Common myeloid progenitor, CD34-positive (primary cell): ENCODE data around the gene NRBP1.

Experiments
- CTCF ChIA-PET: fragments of 350-600 bp; sonication (Branson Sonifier 250); formaldehyde crosslinking; loops from one replicate; lab custom pipeline; 2021; ENCODE audit warnings: antibody characterized with exemption; lab: Charles Lee
- POLR2A ChIA-PET: fragments of 350-600 bp; sonication (Branson Sonifier 250); formaldehyde crosslinking; loops from one replicate; lab custom pipeline; 2021; ENCODE audit warnings: antibody characterized with exemption; lab: Charles Lee
- DNase-seq, 3 donors: peaks; one replicate each; pipeline versions ENCODE4 v3.0.0 to v3.0.0-alpha.2; 2013
- H3K27ac ChIP-seq, 2 experiments: 1 replicate in 1 of 2; 2 replicates in 1 of 2; pipeline ENCODE4 v1.7.0; 2013; ENCODE audit warnings: inconsistent platforms in 2 of 2, low read length in 2 of 2, mild to moderate bottlenecking in 2 of 2, low read depth in 1 of 2, moderate library complexity in 1 of 2; ENCODE audit not compliant: severe bottlenecking in 2 of 2, insufficient read depth in 1 of 2, poor library complexity in 1 of 2
- H3K27me3 ChIP-seq, 5 experiments: replicated peaks in 2 of 5; 1 replicate in 3 of 5; 2 replicates in 2 of 5; pipeline versions ENCODE4 v1.6.1 to v1.7.0; 2013; ENCODE audit warnings: low read length in 4 of 5, mild to moderate bottlenecking in 2 of 5, moderate library complexity in 2 of 5, inconsistent platforms in 1 of 5; ENCODE audit not compliant: insufficient read depth in 5 of 5, control insufficient read depth in 4 of 5
- H3K36me3 ChIP-seq, 4 experiments: 1 replicate in 2 of 4; 2 replicates in 2 of 4; pipeline versions ENCODE4 v1.6.1 to v1.7.0; 2013; ENCODE audit warnings: low read length in 3 of 4, control low read depth in 1 of 4, mild to moderate bottlenecking in 1 of 4; ENCODE audit not compliant: control insufficient read depth in 4 of 4, insufficient read depth in 4 of 4
- H3K4me1 ChIP-seq, 4 experiments: 1 replicate in 3 of 4; 2 replicates in 1 of 4; pipeline versions ENCODE4 v1.6.1 to v1.7.1; 2013; ENCODE audit warnings: low read length in 3 of 4, mild to moderate bottlenecking in 3 of 4, control low read depth in 1 of 4, inconsistent platforms in 1 of 4, moderate library complexity in 1 of 4; ENCODE audit not compliant: control insufficient read depth in 4 of 4, insufficient read depth in 4 of 4; ENCODE audit errors: control extremely low read depth in 1 of 4
- H3K4me3 ChIP-seq, 7 experiments: 1 replicate in 4 of 7; 2 replicates in 3 of 7; pipeline versions ENCODE4 v1.5.1 to v1.7.0; 2013; ENCODE audit warnings: mild to moderate bottlenecking in 7 of 7, low read length in 6 of 7, moderate library complexity in 6 of 7, inconsistent platforms in 2 of 7, low read depth in 2 of 7, control low read depth in 1 of 7; ENCODE audit not compliant: insufficient read depth in 4 of 7, control insufficient read depth in 1 of 7; ENCODE audit errors: extremely low read depth in 1 of 7
- H3K9me3 ChIP-seq, 5 experiments: 1 replicate in 4 of 5; 2 replicates in 1 of 5; pipeline versions ENCODE4 v1.6.1 to v1.7.1; 2013; ENCODE audit warnings: low read length in 4 of 5, mild to moderate bottlenecking in 2 of 5, inconsistent platforms in 1 of 5, low read depth in 1 of 5, moderate library complexity in 1 of 5; ENCODE audit not compliant: control insufficient read depth in 4 of 5, insufficient read depth in 2 of 5; ENCODE audit errors: control extremely low read depth in 1 of 5
- WGBS: methylation state at CpG from one replicate; pipeline ENCODE4 v1.1.5; 2013; ENCODE audit not compliant: insufficient coverage; 5-methylcytosine and 5-hydroxymethylcytosine counted together

NRBP1 gene

DNA sequence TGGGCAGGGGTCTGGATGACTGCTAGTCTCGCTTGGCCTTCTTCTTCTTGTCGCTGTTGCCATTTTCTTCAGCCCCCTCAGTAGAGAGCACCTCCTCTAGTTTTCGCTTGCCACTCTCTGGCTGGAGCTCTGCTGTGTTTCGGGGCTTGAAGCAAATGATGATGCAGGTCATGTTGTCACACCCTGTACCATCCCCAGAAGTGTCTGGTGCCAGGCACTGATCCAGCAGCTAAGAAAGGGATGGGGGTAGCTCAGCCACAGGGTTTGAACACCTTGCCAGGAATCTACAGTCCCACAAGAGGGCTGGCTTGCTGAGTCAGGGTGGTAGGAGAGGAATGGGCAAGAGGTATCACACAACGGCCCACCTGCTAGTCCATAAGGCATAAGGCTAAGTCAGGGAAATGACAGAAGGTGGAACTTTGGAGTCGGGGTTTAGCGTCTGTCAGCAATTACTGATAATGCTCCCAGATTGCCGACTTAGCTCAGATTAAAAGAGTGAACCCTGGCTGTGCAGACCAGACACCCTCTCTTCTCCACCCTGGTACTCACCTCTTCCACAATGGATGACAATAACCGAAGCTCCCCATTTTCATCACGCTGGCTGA, 46.8 kb upstream of the NRBP1 start:
- Histone ChIP-seq H3K36me3 (peaks cover 12 to 79% (median 44%) of the 10 kb centered on the region in 4 experiments), H3K27me3 (no peaks in the 10 kb centered on the region), H3K4me3 (no peak overlapping the region), H3K27ac (peak overlapping the region; percentile 81 to 92), H3K4me1 (peaks cover 12 to 27% (median 18%) of the 10 kb centered on the region in 4 experiments), H3K9me3 (no peaks in the 10 kb centered on the region)
- CTCF ChIA-PET, result interaction anchor here (2.0 kb wide), 1 partner anchor 46 kb away, joined by 6 read pairs; the partner anchor contains the start of gene NRBP1
- 98% methylated on average over 8 of the region's 10 CpGs for WGBS
- POLR2A ChIA-PET, result no interaction called here
- no peak for DNase-seq

DNA sequence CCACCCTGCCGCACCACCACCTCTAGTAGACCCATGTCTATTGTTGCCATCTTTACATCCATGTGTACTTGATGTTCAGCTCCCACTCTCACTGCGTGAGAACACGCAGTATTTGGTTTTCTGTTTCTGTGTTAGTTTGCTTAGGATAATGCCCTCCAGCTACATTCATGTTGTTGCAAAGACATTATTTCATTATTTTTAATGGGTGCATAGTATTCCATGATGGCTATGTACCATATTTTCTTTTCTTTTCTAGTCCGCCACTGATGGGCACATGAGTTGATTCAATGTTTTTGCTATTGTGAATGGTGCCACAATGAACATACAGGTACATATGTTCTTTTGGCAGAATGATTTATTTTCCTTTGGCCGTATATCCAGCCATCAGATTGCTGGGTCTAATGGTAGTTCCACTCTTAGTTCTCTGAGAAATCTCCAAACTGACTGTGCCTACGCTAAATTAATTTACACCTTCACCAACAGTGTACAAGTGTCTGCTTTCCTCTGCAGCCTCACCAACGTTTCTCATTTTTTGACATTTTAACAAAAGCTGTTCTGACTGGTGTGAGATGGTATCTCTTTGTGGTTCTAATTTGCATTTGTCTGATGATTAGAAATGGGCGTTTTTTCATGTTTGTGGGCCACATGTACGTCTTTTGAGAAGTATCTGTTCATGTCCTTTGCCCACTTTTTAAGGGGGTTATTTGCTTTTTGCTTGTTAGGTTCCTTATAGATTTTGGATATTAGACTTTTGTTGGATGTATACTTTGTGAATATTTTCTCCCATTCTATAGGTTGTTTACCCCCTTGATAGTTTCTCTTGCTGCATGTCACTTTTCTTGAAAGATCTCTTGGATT, 37.4 kb upstream of the NRBP1 start:
- H3K4me3 ChIP-seq, result no peak overlapping the region
- no peaks in the 10 kb centered on the region for H3K4me1 ChIP-seq
- no CpG with 5 or more reads among the region's 9 CpGs for WGBS
- CTCF ChIA-PET, result interaction anchor here (0.9 to 1.6 kb wide), 2 partner anchors 10 to 19 kb away, joined by 5 read pairs; no protein-coding TSS in a partner anchor
- DNase-seq, result no peak
- POLR2A ChIA-PET, result interaction anchor here (0.6 kb wide), 1 partner anchor 256 kb away, joined by 3 read pairs; the partner anchor contains the start of gene PREB
- no peak overlapping the region for H3K27ac ChIP-seq
- no peaks in the 10 kb centered on the region for H3K9me3 ChIP-seq
- H3K36me3 ChIP-seq, result peaks cover 3 to 20% (median 12%) of the 10 kb centered on the region in 4 experiments
- no peaks in the 10 kb centered on the region for H3K27me3 ChIP-seq

DNA sequence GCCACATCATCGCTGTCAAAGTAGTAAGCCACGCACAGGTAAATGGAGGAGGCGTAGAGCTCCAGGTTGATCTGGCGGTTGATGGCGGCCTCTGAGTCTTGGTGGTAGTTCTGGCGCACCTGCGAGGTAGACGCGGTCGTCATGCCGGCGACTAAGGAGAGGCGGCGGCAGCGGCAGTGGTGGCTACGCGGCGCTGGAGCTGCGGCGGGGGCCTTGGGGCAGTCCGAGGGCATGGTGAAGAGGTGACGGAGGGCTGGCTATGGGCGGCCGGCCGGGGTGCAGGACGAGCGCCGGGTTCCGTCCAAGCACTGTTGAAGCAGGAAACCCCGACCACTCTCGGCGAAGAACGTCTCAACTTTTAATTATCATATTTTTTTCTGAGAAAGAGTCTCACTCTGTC, 35.2 kb upstream of the NRBP1 start:
- Histone ChIP-seq H3K4me1 (no peaks in the 10 kb centered on the region), H3K27ac (no peak overlapping the region), H3K4me3 (no peak overlapping the region), H3K9me3 (no peaks in the 10 kb centered on the region), H3K27me3 (no peaks in the 10 kb centered on the region), H3K36me3 (peaks cover 0 to 12% (median 8%) of the 10 kb centered on the region in 4 experiments)
- ChIA-PET CTCF (no interaction called here), POLR2A (interaction anchor here (0.6 kb wide), 1 partner anchor 648 kb away, joined by 4 read pairs; no protein-coding TSS in a partner anchor)
- DNase-seq, result no peak
- WGBS, result over 99% methylated on average over 18 of the region's 33 CpGs

GRCh38 chr2:27398962-27399361, 29.5 kb upstream of the NRBP1 start:
- H3K4me1 ChIP-seq, result no peaks in the 10 kb centered on the region
- ChIA-PET CTCF (interaction anchor here (0.6 kb wide), 1 partner anchor 173 kb away, joined by 3 read pairs; no protein-coding TSS in a partner anchor), POLR2A (no interaction called here)
- WGBS, result 100% methylated on average over 1 of the region's 5 CpGs
- no peak for DNase-seq
- H3K9me3 ChIP-seq, result no peaks in the 10 kb centered on the region
- H3K4me3 ChIP-seq, result no peak overlapping the region
- no peak overlapping the region for H3K27ac ChIP-seq
- peaks cover 0 to 17% (median 3%) of the 10 kb centered on the region in 4 experiments for H3K36me3 ChIP-seq
- no peaks in the 10 kb centered on the region for H3K27me3 ChIP-seq

DNA sequence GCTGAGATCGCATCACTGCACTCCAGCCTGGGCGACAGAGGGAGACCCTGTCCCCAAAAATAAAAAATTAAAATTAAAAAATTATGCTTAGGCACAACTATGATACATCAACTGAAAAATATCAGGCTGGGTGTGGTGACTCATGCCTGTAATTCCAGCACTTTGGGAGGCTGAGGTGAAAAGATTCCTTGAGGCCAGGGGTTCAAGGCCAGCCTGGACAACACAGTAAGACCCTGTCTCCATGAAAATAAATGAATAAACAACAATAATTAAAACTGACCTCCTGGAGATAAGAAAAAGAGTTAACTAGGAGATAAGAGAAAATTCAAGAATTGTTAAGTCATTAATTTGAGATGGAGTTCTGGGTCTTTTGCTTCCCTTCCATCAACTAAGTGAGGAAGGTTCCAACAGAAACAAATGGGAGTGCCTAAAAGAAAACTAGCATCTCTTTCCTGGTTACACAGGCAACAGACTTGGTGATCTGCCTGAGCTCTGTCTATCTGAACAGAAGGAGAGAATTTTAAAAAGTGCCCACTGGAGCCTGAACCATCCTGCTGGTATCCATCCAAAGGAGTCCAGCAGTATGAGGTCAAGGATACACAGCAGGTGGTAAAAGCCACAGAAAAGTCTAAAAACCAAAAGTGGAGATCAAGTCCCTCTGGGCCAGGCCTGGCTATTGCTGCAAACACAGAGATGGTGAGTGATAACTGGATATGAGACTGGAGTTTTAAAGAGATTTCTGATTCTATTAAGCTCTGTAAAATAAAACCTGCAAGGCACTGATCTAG, 27.9 kb upstream of the NRBP1 start:
- Histone ChIP-seq H3K4me3 (no peak overlapping the region), H3K9me3 (no peaks in the 10 kb centered on the region), H3K27me3 (no peaks in the 10 kb centered on the region), H3K27ac (no peak overlapping the region), H3K4me1 (no peaks in the 10 kb centered on the region), H3K36me3 (peaks cover 0 to 25% (median 5%) of the 10 kb centered on the region in 4 experiments)
- DNase-seq, result no peak
- POLR2A ChIA-PET, result no interaction called here
- WGBS, result no CpG with 5 or more reads among the region's 2 CpGs
- CTCF ChIA-PET, result interaction anchor here (1.5 to 1.6 kb wide), 2 partner anchors 9 to 15 kb away, joined by 3 to 5 read pairs; no protein-coding TSS in a partner anchor

- H3K36me3 ChIP-seq, result peaks cover 0 to 14% (median 2%) of the 10 kb centered on the region in 4 experiments
- H3K27me3 ChIP-seq, result no peaks in the 10 kb centered on the region
- ChIA-PET POLR2A (no interaction called here), CTCF (interaction anchor here (1.0 to 4.2 kb wide), 5 partner anchors 14 to 52 kb away, joined by 3 to 45 read pairs (median 4); partner anchors contain the start of genes GTF3C2 and NRBP1)
- peak; percentile 31 to 47 (median 34) for DNase-seq
- peaks cover 13 to 18% (median 15%) of the 10 kb centered on the region in 4 experiments for H3K4me1 ChIP-seq
- peak overlapping the region in 6 of 7 experiments; percentile 82 to 97 (median 92) for H3K4me3 ChIP-seq
- peak overlapping the region; percentile 70 to 90 for H3K27ac ChIP-seq
- H3K9me3 ChIP-seq, result no peaks in the 10 kb centered on the region
- WGBS, result 56% methylated on average over 9 of the region's 16 CpGs
These were observed 20.5 kb upstream of the NRBP1 start for GRCh38 chr2:27407798-27408491.
